ENCODE results near the gene ZBTB14.
A peak's percentile ranks its signal among the peaks of the same experiment; 100 is the strongest.

ZBTB14 gene

DNA sequence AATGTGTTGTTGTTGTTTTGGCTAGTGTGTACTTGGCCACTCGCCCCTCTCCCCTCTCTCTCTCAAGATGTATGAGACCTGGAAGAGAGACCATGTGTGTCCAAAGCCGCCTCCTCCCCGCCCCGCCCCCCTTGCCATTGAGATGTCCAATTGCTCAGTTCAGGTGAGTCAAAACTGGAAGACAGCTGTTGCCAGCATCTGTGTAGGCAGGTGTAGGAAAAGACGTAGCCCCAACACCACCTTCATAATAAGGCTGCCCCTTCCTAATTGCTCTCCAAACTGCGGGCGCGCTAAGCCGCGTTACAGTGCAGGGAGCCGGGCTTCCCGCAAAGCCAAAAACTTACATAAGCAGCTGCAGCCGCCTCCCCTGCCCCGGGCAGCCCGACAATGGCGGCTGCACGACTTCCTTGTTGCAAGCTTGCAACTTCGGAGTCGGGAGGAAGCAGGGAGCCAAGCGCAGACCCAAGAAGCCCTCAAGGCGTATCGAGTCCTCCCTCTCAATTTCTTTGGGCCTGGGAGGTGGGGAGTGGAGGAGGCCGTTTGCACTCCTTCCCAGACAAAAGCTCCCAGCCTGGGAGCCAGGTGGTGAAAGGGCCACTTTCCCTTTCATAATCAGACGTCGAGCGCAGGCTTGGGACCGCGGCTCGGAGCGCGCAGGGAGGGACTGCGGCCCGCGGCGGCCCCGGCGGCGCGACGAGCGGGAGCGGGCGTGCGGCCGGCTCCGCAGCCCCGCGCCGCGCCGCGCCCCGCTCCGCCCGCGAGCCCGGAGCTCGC is 882 bp downstream of the ZBTB14 start:
- DNase-seq (ENCODE audit: low read depth) = no peak

DNA sequence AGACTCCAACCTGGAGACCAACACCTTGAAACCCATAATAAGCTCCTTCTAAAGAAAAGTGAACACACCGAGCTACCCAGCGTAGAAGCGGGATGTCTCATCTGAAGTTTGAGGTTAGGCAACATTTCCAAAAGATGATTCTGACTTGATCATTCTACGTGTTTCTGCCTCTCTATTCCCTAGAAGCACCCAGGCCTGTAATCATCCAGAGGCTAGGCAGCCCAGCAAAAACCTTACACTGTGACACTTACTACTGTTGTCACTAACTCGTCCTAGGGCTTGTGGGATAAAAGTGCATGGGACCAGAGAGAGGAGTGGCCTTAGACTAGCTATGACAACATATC is 1.4 kb downstream of the ZBTB14 start:
- DNase-seq (ENCODE audit: low read depth) = no peak
- H3K4me3 ChIP-seq (ENCODE audit: low read depth, low read length) = peak overlapping the region; percentile 84

More for the DNA sequence above, 882 bp downstream of the ZBTB14 start:
- H3K4me3 ChIP-seq (ENCODE audit: low read depth, low read length) = peak overlapping the region; percentile 84

DNA sequence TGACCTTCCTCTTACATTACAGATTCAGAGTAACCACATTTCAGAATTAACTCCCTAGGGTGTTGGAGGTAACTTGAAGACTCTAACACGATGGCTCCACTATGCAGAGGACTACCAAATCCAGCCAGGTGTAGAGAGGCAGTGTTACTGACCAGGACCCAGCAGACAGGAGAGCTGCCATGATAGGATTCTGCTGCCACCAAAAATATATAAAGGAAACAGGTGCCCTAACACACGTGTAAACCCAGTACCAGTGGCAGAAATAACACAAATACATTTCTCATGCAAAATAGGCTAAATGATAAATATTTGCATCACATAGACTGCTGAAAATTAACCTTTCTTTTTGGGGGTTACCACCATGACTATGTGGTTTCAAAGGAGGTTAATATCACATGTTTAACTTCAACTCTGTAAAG is 7.0 kb downstream of the ZBTB14 start:
- H3K4me3 ChIP-seq (ENCODE audit: low read depth, low read length) = no peak overlapping the region
- DNase-seq (ENCODE audit: low read depth) = no peak

DNA sequence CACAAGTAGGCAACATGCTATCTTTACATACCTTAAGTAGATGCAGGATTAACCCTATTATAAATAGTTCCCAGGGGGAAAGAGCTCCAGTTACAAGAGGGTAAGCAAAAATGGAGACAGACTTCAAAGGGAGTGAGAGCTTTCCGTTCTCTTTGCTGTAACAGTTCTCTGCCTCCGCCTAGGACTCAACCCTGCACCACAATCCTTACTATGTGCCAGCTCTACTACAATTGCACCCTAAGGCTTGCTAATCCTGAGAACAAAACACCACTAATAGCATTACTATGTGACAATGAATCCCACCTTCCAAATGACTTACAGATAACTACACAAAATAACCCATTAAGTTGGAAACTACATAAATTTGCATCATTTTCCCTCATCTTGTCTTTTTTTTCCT is 7.7 kb downstream of the ZBTB14 start:
- H3K4me3 ChIP-seq (ENCODE audit: low read depth, low read length) = no peak overlapping the region
- no peak for DNase-seq (ENCODE audit: low read depth)

DNA sequence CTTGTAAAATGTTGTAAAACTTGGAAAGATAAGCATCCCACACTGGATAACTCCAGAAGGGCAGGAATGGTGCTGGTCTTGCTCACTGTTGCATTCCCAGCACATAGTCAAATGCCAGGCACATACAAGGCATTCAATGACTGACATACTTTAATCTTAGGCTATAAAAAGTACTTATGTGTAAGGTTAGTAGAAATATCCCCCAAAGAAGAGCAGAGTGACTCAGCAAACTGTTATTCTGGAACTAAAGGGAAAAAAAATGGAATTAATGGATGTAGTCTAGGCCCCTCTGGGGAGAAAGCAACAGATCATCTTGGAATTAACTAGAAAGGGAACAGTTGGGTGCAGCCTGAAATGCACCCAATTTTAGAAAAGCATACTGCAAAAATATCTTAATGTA is 9.0 kb downstream of the ZBTB14 start:
- DNase-seq (ENCODE audit: low read depth) = no peak
- H3K4me3 ChIP-seq (ENCODE audit: low read depth, low read length) = no peak overlapping the region

DNA sequence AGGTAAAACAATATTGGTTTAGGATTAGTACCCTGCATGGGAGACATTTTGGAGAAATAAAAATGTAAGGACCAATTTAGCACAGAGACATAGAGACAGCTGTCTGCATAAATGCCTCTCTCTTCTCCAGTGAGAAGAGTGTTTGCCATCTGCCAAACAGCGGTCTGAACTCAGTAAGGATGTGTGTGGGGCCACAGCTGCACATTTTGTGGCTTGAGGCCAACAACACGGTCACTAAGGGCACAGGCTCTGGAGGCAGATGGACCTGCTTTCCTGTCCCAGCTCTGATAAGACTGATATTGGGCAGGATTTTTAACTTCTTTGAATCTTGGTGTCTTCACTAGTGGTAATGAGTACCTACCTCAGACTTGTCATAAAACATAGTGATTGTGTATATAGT is 10.2 kb downstream of the ZBTB14 start:
- DNase-seq (ENCODE audit: low read depth) = peak; percentile 12
- no peak overlapping the region for H3K4me3 ChIP-seq (ENCODE audit: low read depth, low read length)

DNA sequence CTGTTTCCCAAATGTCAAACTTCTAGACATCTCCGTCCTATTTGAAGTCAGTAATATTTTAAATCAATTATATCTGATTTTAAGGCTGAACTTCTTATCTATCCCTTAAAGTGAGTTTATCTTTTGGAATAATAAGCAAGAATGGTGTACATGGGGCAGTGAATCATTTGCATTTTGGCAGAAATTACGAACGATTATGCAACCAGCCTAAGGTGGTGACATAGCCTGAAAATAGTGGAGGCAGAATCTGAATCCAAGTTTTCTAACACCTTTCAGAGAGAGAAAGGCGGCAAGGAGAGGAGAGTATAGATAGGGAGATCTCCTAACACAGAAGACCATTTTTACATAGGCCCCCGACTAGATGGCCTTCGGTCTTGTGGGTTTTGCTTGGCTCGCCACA is 10.7 kb downstream of the ZBTB14 start:
- H3K4me3 ChIP-seq (ENCODE audit: low read depth, low read length) = no peak overlapping the region
- DNase-seq (ENCODE audit: low read depth) = no peak

DNA sequence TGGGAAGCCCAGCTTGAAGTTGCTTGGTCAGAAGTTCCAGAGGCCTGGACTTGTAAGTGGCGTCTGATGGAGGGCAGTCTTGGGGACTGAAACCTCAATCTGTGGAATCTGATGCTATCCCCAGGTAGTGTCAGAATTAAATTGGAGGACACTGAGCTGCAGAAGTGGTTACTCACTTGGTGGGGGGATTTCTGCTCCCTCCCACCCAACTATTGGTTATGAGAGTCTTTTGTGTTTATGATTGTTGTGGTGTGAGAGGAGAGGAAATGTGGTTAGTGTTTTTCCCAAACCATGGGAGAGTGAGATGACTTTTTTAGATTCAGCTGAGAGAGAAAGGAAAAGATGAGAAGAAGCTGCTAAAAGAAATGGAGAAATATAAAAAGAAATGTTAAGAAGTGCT is 12.8 kb downstream of the ZBTB14 start:
- DNase-seq (ENCODE audit: low read depth) = no peak

DNA sequence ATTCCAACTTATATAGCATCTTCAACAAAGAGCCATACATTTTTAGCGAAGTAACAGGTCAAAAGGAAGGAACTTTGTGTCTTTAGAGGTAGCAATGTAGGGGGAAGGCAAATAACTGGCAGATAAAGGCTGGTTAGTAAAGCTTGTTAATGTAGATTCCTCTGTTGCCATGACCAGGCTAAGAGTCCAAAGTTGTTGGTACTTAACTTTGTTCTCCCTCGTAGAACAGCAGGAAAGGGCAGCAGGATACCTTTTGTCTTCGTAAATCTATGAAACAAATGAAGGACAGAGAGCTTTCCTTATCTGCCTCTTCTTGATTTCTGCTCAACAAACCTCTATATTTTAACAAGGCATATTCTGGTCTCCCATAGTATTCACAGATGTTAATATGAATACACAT is 18.6 kb downstream of the ZBTB14 start:
- no peak for DNase-seq (ENCODE audit: low read depth)
- no peak overlapping the region for H3K4me3 ChIP-seq (ENCODE audit: low read depth, low read length)

More for the DNA sequence above, 12.8 kb downstream of the ZBTB14 start:
- no peak overlapping the region for H3K4me3 ChIP-seq (ENCODE audit: low read depth, low read length)

DNA sequence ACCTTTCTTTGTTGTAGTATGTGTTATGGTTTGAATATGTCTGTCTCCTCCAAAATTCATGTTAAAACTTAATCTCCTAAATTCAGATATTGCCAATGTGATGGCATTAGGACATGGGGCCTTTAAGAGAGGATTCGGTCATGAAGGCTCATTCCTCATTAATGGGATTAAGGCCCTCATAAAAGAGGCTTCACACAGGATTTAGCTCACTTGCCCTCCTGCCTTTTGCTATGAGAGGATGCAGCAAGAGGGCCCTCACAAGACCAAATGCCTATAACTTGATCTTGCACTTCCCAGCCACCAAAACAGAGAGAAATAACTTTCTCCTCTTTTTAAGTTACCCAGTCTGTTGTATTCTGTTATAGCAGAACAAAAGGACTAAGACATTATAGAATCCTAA is 19.7 kb downstream of the ZBTB14 start:
- H3K4me3 ChIP-seq (ENCODE audit: low read depth, low read length) = no peak overlapping the region
- DNase-seq (ENCODE audit: low read depth) = no peak

DNA sequence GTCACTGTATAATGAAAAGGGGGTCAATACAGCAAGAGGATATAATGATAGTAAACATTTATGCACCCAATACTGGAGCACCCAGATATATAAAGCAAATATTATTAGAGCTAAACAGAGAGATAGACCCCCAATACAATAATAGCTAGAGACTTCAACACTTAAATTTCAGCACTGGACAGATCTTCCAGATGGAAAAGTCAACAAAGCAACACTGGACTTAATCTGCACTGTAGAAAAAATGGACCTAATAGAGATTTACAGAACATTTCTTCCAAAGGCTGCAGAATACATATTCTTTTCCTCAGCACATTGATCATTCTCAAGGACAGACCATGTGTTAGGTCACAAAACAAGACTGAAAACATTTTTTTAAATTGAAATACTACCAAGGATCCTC is 26.7 kb downstream of the ZBTB14 start:
- no peak overlapping the region for H3K4me3 ChIP-seq (ENCODE audit: low read depth, low read length)
- DNase-seq (ENCODE audit: low read depth) = no peak

DNA sequence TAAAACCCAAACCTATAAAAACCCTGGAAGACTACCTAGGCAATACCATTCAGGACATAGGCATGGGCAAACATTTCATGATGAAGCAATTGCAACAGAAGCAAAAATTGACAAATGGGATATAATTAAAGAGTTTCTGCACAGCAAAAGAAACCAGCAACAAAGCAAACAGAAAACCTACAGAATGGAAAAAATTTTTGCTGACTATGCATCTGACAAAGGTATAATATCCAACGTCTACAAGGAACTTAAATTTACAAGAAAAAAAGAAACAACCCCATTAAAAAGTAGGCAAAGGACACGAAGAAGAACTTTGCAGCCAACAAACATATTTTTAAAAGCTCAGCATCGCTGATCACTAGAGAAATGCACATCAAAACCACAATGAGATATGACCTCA is 28.8 kb downstream of the ZBTB14 start:
- no peak overlapping the region for H3K4me3 ChIP-seq (ENCODE audit: low read depth, low read length)
- DNase-seq (ENCODE audit: low read depth) = no peak

DNA sequence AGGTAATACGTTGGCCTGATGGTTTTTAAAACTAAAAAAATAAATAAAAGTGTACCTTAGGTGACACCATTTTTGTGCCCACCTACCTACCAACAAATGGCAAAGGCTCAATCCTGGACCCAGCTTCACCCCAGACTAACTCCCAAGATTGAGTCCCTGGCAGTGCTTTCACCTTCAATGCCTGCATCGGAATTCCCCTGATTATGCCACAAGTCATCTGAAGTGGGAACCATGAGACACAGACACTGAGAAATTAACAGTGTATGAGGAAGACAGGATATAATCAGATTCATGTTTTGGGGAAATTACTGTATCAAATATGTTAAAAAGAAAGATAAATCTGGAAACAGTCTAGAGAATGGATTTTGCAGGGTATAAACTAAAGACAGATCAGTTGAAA is 41.6 kb downstream of the ZBTB14 start:
- DNase-seq (ENCODE audit: low read depth) = no peak
- no peak overlapping the region for H3K4me3 ChIP-seq (ENCODE audit: low read depth, low read length)

DNA sequence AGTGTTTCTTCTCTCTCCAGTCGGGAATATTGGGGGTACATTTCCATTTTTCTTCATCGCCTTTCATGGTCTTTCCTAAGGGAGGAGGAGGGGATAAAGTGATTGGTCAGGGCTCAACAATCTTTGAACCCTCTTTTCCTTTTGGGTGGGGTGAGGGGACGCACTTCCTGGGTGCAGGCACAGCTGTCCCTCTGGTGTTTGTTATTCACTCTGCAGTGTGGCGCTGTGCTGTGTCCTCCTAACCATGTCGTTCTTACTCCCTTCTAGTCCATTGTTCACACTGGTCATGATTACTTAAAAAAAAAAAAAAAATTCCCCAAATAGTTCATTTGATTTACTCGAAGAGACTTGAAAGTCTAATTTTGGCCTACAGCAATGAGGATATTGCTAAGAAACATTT is 44.4 kb downstream of the ZBTB14 start:
- no peak overlapping the region for H3K4me3 ChIP-seq (ENCODE audit: low read depth, low read length)

DNA sequence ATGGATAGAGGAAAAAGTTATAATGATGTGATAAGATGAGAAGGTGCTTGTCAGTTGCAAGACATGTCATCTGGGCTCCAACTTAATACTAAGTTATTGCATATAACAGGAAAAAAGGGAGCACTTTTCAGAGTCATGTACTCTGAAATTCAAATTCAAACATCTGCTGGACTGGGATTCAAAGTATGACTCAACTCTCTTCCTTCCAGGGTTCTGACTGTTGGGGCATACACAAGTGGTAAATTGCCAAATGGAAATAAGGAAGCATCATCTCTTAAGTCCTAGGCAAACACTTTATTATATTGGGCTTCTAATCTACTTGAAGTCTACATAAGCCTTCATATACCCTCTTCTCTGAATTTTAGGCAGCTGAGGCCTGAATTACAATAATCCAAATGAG is 44.9 kb downstream of the ZBTB14 start:
- H3K4me3 ChIP-seq (ENCODE audit: low read depth, low read length) = no peak overlapping the region
- DNase-seq (ENCODE audit: low read depth) = no peak

More for the DNA sequence above, 44.4 kb downstream of the ZBTB14 start:
- no peak for DNase-seq (ENCODE audit: low read depth)

DNA sequence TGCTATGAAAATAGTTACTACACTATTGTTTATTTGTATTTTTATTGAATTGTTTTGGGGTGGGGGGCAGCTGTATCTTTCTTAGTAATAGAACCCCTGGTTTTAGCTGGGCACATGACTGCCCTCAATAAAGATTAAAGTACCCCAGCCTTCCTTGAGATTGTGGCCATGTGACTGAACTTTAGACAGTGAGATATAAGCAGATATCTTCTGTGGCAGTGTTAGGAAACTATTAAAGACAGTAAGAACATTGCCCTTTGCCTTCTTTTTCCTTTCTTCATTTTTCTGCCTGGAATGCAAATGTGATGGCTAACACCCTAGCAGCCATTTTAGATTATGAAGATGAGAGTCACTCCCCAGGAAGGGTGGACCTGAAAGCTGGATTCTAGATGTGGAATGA is 50.6 kb downstream of the ZBTB14 start:
- no peak for DNase-seq (ENCODE audit: low read depth)

DNA sequence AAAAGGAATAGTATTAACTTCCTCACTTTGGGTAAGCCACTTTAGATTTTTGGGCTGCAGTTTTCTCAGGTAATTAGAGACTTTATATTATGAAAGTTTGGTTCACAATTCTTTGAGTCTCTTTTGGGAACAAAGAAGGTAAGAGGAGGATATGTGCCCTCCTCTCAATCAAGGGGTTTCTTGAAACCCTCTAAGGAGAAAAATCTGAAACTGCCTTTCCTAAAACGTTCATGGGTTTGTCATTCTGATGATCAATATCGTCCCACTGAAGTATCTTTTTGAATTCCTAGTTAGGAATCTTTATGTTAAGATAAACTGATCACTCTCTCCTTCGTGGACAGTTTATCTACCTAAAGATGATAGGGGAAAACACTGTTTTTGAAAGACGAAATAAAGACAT is 56.1 kb downstream of the ZBTB14 start:
- H3K4me3 ChIP-seq (ENCODE audit: low read depth, low read length) = peak overlapping the region; percentile 95

More for the DNA sequence above, 50.6 kb downstream of the ZBTB14 start:
- no peak overlapping the region for H3K4me3 ChIP-seq (ENCODE audit: low read depth, low read length)

More for the DNA sequence above, 56.1 kb downstream of the ZBTB14 start:
- DNase-seq (ENCODE audit: low read depth) = no peak
